IMR-90 (cell line): ENCODE results near the gene KLF8. TPM values are rescaled to one million over a fixed set of nuclear protein-coding genes. Genes with fewer than 3 reads are reported as not detected.

Experiments
- ATAC-seq: fragments of 200-7000 bp; cut with Tn5 transposase; 2 replicates; pipeline ENCODE4 v1.9.1; 2020; ENCODE audit warnings: low read depth, mild to moderate bottlenecking, moderate library complexity
- BruUV-seq: library from RNA; stranded (reverse); fragments of 400-500 nt; replicated peaks from 2 replicates; lab custom pipeline; 2021; lab: Mats Ljungman, UMichigan
- CTCF ChIA-PET: fragments of 300-600 bp; formaldehyde crosslinking; extraction: SDS; loops from one replicate; lab custom pipeline; 2021; ENCODE audit warnings: antibody characterized with exemption; lab: Yijun Ruan, JAX
- POLR2A ChIA-PET: fragments of 300-600 bp; sonication (Branson Sonifier 250); formaldehyde crosslinking; loops from one replicate; lab custom pipeline; 2022; ENCODE audit warnings: antibody characterized with exemption; ENCODE audit not compliant: unreplicated experiment; lab: Charles Lee
- DNase-seq: peaks from one replicate; pipeline ENCODE4 v3.0.0; 2013
- H2AFZ ChIP-seq: replicated peaks from 2 replicates; pipeline ENCODE3; 2013; ENCODE audit warnings: low read length, mild to moderate bottlenecking; ENCODE audit not compliant: poor library complexity
- H2AK5ac ChIP-seq: 2 replicates; pipeline ENCODE4 v1.6.1; 2013; ENCODE audit warnings: low read depth, low read length, inconsistent platforms
- H2AK9ac ChIP-seq: replicated peaks from 2 replicates; pipeline ENCODE3; 2013; ENCODE audit warnings: mild to moderate bottlenecking, low read depth, low read length, moderate library complexity; ENCODE audit not compliant: poor library complexity
- H2BK120ac ChIP-seq: 2 replicates; pipeline ENCODE4 v1.6.1; 2013; ENCODE audit warnings: low read depth, low read length, inconsistent platforms
- H2BK15ac ChIP-seq: 3 replicates; pipeline ENCODE4 v1.6.1; 2013; ENCODE audit warnings: low read depth, low read length, inconsistent platforms
- H2BK20ac ChIP-seq: 2 replicates; pipeline ENCODE4 v1.6.1; 2013; ENCODE audit warnings: low read depth, mild to moderate bottlenecking, inconsistent platforms, low read length, moderate library complexity
- H2BK5ac ChIP-seq: 2 replicates; pipeline ENCODE4 v1.6.1; 2013; ENCODE audit warnings: mild to moderate bottlenecking, low read depth, low read length, inconsistent platforms; ENCODE audit not compliant: poor library complexity, severe bottlenecking
- H3K14ac ChIP-seq: replicated peaks from 2 replicates; pipeline ENCODE4 v1.6.1; 2013; ENCODE audit warnings: low read depth, low read length, inconsistent platforms
- H3K18ac ChIP-seq: 2 replicates; pipeline ENCODE4 v1.6.1; 2013; ENCODE audit warnings: low read depth, low read length, control low read depth
- H3K23ac ChIP-seq: 2 replicates; pipeline ENCODE4 v1.6.1; 2013; ENCODE audit warnings: low read depth, low read length, inconsistent platforms
- H3K27ac ChIP-seq: 2 replicates; pipeline ENCODE4 v1.5.1; 2013; ENCODE audit warnings: mild to moderate bottlenecking, control low read depth, low read length; ENCODE audit not compliant: insufficient read depth
- H3K27me3 ChIP-seq: 2 replicates; pipeline ENCODE4 v1.6.1; 2013; ENCODE audit warnings: low read length; ENCODE audit not compliant: control insufficient read depth, insufficient read depth
- H3K36me3 ChIP-seq: 2 replicates; pipeline ENCODE4 v1.6.1; 2013; ENCODE audit warnings: low read length, mixed read lengths; ENCODE audit not compliant: control insufficient read depth, insufficient read depth
- H3K4ac ChIP-seq: 2 replicates; pipeline ENCODE4 v1.6.1; 2013; ENCODE audit warnings: low read depth, low read length, inconsistent platforms
- H3K4me1 ChIP-seq: 2 replicates; pipeline ENCODE4 v1.6.1; 2013; ENCODE audit warnings: low read length, mixed read lengths; ENCODE audit not compliant: control insufficient read depth, insufficient read depth
- H3K4me2 ChIP-seq: 2 replicates; pipeline ENCODE4 v1.6.1; 2013; ENCODE audit warnings: low read depth, mild to moderate bottlenecking, control low read depth, low read length, moderate library complexity
- H3K4me3 ChIP-seq: 2 replicates; pipeline ENCODE4 v1.5.1; 2013; ENCODE audit warnings: low read depth, mild to moderate bottlenecking, control low read depth, low read length, moderate library complexity; ENCODE audit not compliant: insufficient read depth
- H3K56ac ChIP-seq: 2 replicates; pipeline ENCODE4 v1.6.1; 2013; ENCODE audit warnings: low read length, inconsistent platforms; ENCODE audit not compliant: insufficient read depth; ENCODE audit errors: extremely low read depth
- H3K79me1 ChIP-seq, 2 experiments: 2 replicates each; pipeline ENCODE4 v1.6.1; 2013; ENCODE audit warnings: low read length in 2 of 2, inconsistent platforms in 1 of 2, low read depth in 1 of 2
- H3K9ac ChIP-seq: 2 replicates; pipeline ENCODE4 v1.6.1; 2013; ENCODE audit warnings: low read depth, low read length, control low read depth
- H3K9me1 ChIP-seq: 2 replicates; pipeline ENCODE4 v1.6.1; 2013; ENCODE audit warnings: low read length, inconsistent platforms; ENCODE audit not compliant: insufficient read depth
- H3K9me3 ChIP-seq: 2 replicates; pipeline ENCODE4 v1.6.1; 2013; ENCODE audit warnings: low read length; ENCODE audit not compliant: control insufficient read depth, insufficient read depth
- H4K20me1 ChIP-seq: 2 replicates; pipeline ENCODE4 v1.6.1; 2013; ENCODE audit warnings: low read length, inconsistent platforms; ENCODE audit not compliant: insufficient read depth
- H4K5ac ChIP-seq: 2 replicates; pipeline ENCODE4 v1.6.1; 2013; ENCODE audit warnings: mild to moderate bottlenecking, low read depth, low read length, control low read depth
- H4K8ac ChIP-seq, 2 experiments: 2 replicates each; pipeline ENCODE4 v1.6.1; 2013; ENCODE audit warnings: low read depth in 2 of 2, low read length in 2 of 2, control low read depth in 1 of 2, inconsistent platforms in 1 of 2
- H4K91ac ChIP-seq: 2 replicates; pipeline ENCODE4 v1.6.1; 2013; ENCODE audit warnings: low read depth, low read length, inconsistent platforms; ENCODE audit not compliant: insufficient read depth
- SMC3 ChIP-seq: fragments of 150-350 bp; IDR thresholded peaks from 2 replicates; pipeline ENCODE4 v1.6.1; 2016; ENCODE audit warnings: low read depth, mild to moderate bottlenecking, antibody characterized with exemption, low read length, moderate library complexity
- WGBS, 2 experiments: methylation state at CpG; one replicate each; pipeline versions ENCODE4 v1.1.5 to v1.1.7; 2013; ENCODE audit warnings: missing lambda C conversion rate in 2 of 2; ENCODE audit not compliant: insufficient read length in 1 of 2; ENCODE audit errors: extremely low coverage in 2 of 2; 5-methylcytosine and 5-hydroxymethylcytosine counted together
- dilution Hi-C: fragments of 300-500 bp; cut with HindIII; formaldehyde crosslinking; loops from one replicate; pipeline ENCODE4 v1.14.3; 2018; ENCODE audit warnings: low sequenced_read_pairs; ENCODE audit not compliant: unreplicated experiment
- in situ Hi-C: fragments of 300-500 bp; cut with MboI; formaldehyde crosslinking; loops from 3 replicates; pipeline ENCODE4 v1.14.3; 2019; ENCODE audit warnings: low sequenced_read_pairs, inconsistent platforms, mixed read lengths
- intact Hi-C: fragments of 100-400 bp; cut with micrococcal nuclease; formaldehyde crosslinking; loops from 2 replicates; pipeline ENCODE4 v1.10.0; 2022
- polyA plus RNA-seq, 3 experiments: library from polyadenylated mRNA; depleted of rRNA; stranded (reverse); fragments of >200 nt; gene quantifications; 2 replicates each; pipeline ENCODE4 v1.2.3, GENCODE V29; 2012; ENCODE audit warnings: low replicate concordance in 1 of 3
- total RNA-seq: library from RNA; depleted of rRNA; stranded (reverse); fragments of >200 nt; gene quantifications from 2 replicates; pipeline ENCODE4 v1.2.3, GENCODE V29; 2012

Gene KLF8
- total and polyA plus RNA-seq, 2 of the 4 experiments (the other 2 are of a cell fraction), result 0.07 TPM; not detected in 1

GRCh38 chrX:56310581-56310980 lies 78.4 kb downstream of the KLF8 start:
- no peak overlapping the region for H2BK5ac ChIP-seq
- ChIA-PET POLR2A (no interaction called here), CTCF (interaction anchor here (0.5 kb wide), 1 partner anchor 22 kb away, joined by 3 read pairs; no protein-coding TSS in a partner anchor)
- H3K4me1 ChIP-seq, result no peaks in the 10 kb centered on the region
- H4K20me1 ChIP-seq, result no peaks in the 10 kb centered on the region; the same call in 1 of the 2 replicates
- H3K4me3 ChIP-seq, result no peak overlapping the region
- no peak overlapping the region for H4K8ac ChIP-seq
- H2AK9ac ChIP-seq, result no peak overlapping the region
- H3K27me3 ChIP-seq, result no peaks in the 10 kb centered on the region
- H2AK5ac ChIP-seq, result no peak overlapping the region
- H3K23ac ChIP-seq, result no peak overlapping the region
- H3K27ac ChIP-seq, result no peak overlapping the region
- H3K14ac ChIP-seq, result no peak overlapping the region
- WGBS, 2 experiments, result no CpG with 5 or more reads among the region's 2 CpGs
- dilution Hi-C loops (no loop called here), intact Hi-C loops (no loop called here), in situ Hi-C loops (no loop called here)
- no peak overlapping the region for H3K9ac ChIP-seq
- H2BK20ac ChIP-seq, result no peak overlapping the region
- no peaks in the 10 kb centered on the region for H3K9me1 ChIP-seq
- no peak overlapping the region for H4K91ac ChIP-seq
- no peak overlapping the region for H2AFZ ChIP-seq
- TF ChIP-seq SMC3, result no peak
- no peak overlapping the region for H2BK15ac ChIP-seq
- no peak overlapping the region for H3K18ac ChIP-seq
- H3K56ac ChIP-seq, result no peak overlapping the region
- no peak overlapping the region for H3K4ac ChIP-seq
- H4K5ac ChIP-seq, result no peak overlapping the region
- no peak for DNase-seq
- BruUV-seq, result no TSS peak
- H3K36me3 ChIP-seq, result no peaks in the 10 kb centered on the region
- no peak overlapping the region for H2BK120ac ChIP-seq
- H3K79me1 ChIP-seq, result no peaks in the 10 kb centered on the region
- no peak overlapping the region for H3K4me2 ChIP-seq
- peaks cover 4% of the 10 kb centered on the region; the same call in 1 of the 2 replicates for H3K9me3 ChIP-seq
- no peak for ATAC-seq
